ENCODE results near the gene GPR183. TPM values are rescaled to one million over a fixed set of nuclear protein-coding genes. Genes with fewer than 3 reads are reported as not detected.

GPR183 gene
- total RNA-seq, 4 donors from 2014 or later, result 2.3 to 13.7 (median 9.1) TPM

- intact Hi-C loops (cut with DNase I; ENCODE audit: low total_unique reads), result no loop called here
Observed at GRCh38 chr13:99304541-99304940, 2.7 kb downstream of the GPR183 start.

GRCh38 chr13:99303863-99304521 lies 3.2 kb downstream of the GPR183 start:
- 80 to 90% methylated on average over 14 of the region's 14 CpGs for WGBS, 2 donors
- intact Hi-C loops (cut with DNase I; ENCODE audit: low total_unique reads), result no loop called here
- DNase-seq (ENCODE audit: low spot score in 2 of 2), result peak in 1 of 2 donors; percentile 85
- no peak overlapping the region for H3K4me3 ChIP-seq (ENCODE audit: low read depth, poor library complexity, severe bottlenecking)
- TF ChIP-seq POLR2A (IDR thresholded peaks at IDR 0.05), result no peak
- TF ChIP-seq, protein P1, sequence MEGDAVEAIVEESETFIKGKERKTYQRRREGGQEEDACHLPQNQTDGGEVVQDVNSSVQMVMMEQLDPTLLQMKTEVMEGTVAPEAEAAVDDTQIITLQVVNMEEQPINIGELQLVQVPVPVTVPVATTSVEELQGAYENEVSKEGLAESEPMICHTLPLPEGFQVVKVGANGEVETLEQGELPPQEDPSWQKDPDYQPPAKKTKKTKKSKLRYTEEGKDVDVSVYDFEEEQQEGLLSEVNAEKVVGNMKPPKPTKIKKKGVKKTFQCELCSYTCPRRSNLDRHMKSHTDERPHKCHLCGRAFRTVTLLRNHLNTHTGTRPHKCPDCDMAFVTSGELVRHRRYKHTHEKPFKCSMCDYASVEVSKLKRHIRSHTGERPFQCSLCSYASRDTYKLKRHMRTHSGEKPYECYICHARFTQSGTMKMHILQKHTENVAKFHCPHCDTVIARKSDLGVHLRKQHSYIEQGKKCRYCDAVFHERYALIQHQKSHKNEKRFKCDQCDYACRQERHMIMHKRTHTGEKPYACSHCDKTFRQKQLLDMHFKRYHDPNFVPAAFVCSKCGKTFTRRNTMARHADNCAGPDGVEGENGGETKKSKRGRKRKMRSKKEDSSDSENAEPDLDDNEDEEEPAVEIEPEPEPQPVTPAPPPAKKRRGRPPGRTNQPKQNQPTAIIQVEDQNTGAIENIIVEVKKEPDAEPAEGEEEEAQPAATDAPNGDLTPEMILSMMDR (IDR thresholded peaks at IDR 0.05), result no peak

More at GRCh38 chr13:99304541-99304940, 2.7 kb downstream of the GPR183 start:
- H3K4me3 ChIP-seq (ENCODE audit: low read depth, poor library complexity, severe bottlenecking), result no peak overlapping the region
- no peak for DNase-seq (ENCODE audit: low spot score in 2 of 2)
- WGBS, 2 donors, result 84 to 90% methylated on average over 4 of the region's 4 CpGs
- TF ChIP-seq, protein P1 (IDR thresholded peaks at IDR 0.05), result no peak
- TF ChIP-seq POLR2A (IDR thresholded peaks at IDR 0.05), result no peak

DNA sequence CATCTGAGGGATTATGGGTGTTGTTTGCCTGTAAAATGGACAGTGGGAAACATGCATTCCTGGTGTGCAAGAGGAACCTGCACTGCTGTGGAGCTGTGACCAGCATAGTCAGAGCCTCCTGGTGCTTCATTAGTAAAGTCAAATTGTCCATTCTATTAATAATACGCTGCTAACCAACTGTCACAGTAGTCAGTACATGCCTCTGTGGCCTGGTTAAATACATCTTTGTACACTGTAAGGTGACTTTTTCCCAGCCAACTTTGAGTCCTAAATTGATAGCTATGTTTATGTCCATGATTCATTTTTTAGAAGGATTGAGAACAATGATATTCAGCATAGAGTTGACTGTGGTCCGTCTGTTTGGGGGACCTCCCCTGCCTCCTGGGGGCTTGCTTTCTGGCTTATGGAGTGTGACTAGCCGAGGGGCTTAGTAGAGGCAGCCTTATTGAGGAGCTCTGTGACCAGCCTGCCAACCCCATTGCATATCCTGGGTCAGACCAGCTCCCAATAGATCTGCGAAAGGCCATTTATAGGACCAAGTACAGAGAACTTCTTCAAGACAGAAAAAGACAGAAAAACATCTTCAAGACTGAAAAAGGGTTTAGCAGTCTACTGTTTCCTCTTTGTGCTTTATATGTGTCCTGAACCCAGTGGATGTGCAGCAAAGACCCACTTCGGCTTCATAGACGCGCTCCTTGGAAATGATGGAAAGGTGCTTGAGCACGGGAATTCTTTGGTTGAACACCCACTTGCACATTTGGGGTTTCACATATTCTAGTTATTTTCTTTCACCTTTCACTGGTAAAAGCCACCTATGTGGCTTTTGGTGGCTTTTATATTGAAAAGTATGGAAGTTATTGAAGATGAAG lies 4.3 kb downstream of the GPR183 start:
- no peak overlapping the region for H3K4me3 ChIP-seq (ENCODE audit: low read depth, poor library complexity, severe bottlenecking)
- intact Hi-C loops (cut with DNase I; ENCODE audit: low total_unique reads), result no loop called here
- no peak for TF ChIP-seq POLR2A (IDR thresholded peaks at IDR 0.05)
- TF ChIP-seq, protein P1 (IDR thresholded peaks at IDR 0.05), result no peak
- 91 to 93% methylated on average over 8 of the region's 8 CpGs for WGBS, 2 donors
- no peak for DNase-seq (ENCODE audit: low spot score in 2 of 2)

DNA sequence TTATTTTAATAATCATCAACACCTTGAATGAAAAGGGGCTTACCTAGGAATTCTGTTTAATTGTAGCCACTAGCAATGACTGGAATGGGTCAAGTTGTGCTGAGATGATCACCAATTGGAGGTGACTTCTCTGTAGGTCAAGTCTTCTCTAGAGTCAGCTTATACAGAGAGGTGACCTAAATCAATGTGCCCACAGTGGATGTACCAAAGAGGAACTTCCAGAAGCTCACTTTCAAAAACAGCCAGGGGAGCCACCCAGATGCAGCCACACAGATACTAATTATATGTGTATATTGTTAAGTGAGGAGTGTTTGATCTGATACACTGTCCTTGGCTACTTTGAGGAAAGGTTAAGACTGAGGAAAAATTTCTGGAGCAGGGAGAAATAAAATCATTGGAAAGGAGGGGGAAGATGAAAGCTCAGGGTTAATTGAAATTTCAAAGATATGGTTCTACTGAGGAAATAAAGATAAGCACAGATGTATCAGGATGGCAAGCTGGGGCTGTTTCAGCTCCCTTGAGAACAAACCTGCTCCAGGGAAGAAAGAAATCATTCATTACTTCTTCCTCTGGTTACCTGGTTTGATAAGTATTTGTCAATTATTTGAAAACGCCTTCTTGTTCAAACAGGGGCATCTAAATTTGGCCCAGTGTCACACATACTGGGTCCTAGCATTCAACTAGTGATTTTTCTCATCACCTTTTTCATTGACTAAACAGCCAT lies 5.1 kb downstream of the GPR183 start:
- intact Hi-C loops (cut with DNase I; ENCODE audit: low total_unique reads), result no loop called here
- no peak for DNase-seq (ENCODE audit: low spot score in 2 of 2)
- H3K4me3 ChIP-seq (ENCODE audit: low read depth, poor library complexity, severe bottlenecking), result no peak overlapping the region

More for the DNA sequence above, 5.1 kb downstream of the GPR183 start:
- no peak for TF ChIP-seq POLR2A (IDR thresholded peaks at IDR 0.05)
- TF ChIP-seq, protein P1 (IDR thresholded peaks at IDR 0.05), result no peak
- WGBS, 2 donors, result 87 to 90% methylated on average over 1 of the region's 1 CpG
